Activated CD4-positive, alpha-beta T cell treated with anti-CD3 and anti-CD28 coated beads for 4 hours (primary cell): Measurements from ENCODE around the gene RAF1.
"Not testable (repeated sequence)": the region's sequence is repeated elsewhere in the genome, so short reads cannot be mapped to it uniquely, and the experiment has no call there.

ENCODE experiments used
- DNase-seq, 2 donors: peaks; one replicate each; pipeline ENCODE4 v3.0.0-alpha.2; 2020

The RAF1 gene

GRCh38 chr3:12638105-12638504 is 25.8 kb downstream of the RAF1 start:
- DNase-seq: no peak

- no peak for DNase-seq
Observed at GRCh38 chr3:12633108-12633507, 30.8 kb downstream of the RAF1 start.

- no peak for DNase-seq
Observed at GRCh38 chr3:12632523-12632922, 31.4 kb downstream of the RAF1 start.

GRCh38 chr3:12630843-12631242 is 33.1 kb downstream of the RAF1 start:
- DNase-seq: not testable (repeated sequence)

- DNase-seq: no peak
Observed at GRCh38 chr3:12630292-12630691, 33.6 kb downstream of the RAF1 start.

GRCh38 chr3:12629560-12629959 is 34.4 kb downstream of the RAF1 start:
- DNase-seq: no peak

GRCh38 chr3:12628813-12629212 is 35.1 kb downstream of the RAF1 start:
- DNase-seq: no peak

GRCh38 chr3:12627370-12627769 is 36.5 kb downstream of the RAF1 start:
- DNase-seq: no peak

GRCh38 chr3:12624964-12625363 is 39.0 kb downstream of the RAF1 start:
- not testable (repeated sequence) for DNase-seq

- no peak for DNase-seq
Observed at GRCh38 chr3:12624056-12624455, 39.9 kb downstream of the RAF1 start.

- DNase-seq: no peak
Observed at GRCh38 chr3:12622335-12622734, 41.6 kb downstream of the RAF1 start.

- DNase-seq: no peak
Observed at GRCh38 chr3:12620729-12621128, 43.2 kb downstream of the RAF1 start.

- no peak for DNase-seq
Observed at GRCh38 chr3:12620305-12620704, 43.6 kb downstream of the RAF1 start.

GRCh38 chr3:12618426-12618825 is 45.5 kb downstream of the RAF1 start:
- no peak for DNase-seq

GRCh38 chr3:12615266-12615665 is 48.7 kb downstream of the RAF1 start:
- DNase-seq: no peak

GRCh38 chr3:12613250-12613649 is 50.7 kb downstream of the RAF1 start:
- DNase-seq: peak; percentile 5 to 11

GRCh38 chr3:12612514-12613226 is 51.2 kb downstream of the RAF1 start:
- no peak for DNase-seq

- no peak for DNase-seq
Observed at GRCh38 chr3:12611117-12611516, 52.8 kb downstream of the RAF1 start.

- DNase-seq: no peak
Observed at GRCh38 chr3:12608376-12608775, 55.5 kb downstream of the RAF1 start.

- no peak for DNase-seq
Observed at GRCh38 chr3:12603969-12604368, 59.9 kb downstream of the RAF1 start.

- no peak for DNase-seq
Observed at GRCh38 chr3:12601072-12601471, 62.8 kb downstream of the RAF1 start.

- no peak for DNase-seq
Observed at GRCh38 chr3:12598890-12599289, 65.0 kb downstream of the RAF1 start.

GRCh38 chr3:12593473-12593872 is 70.4 kb downstream of the RAF1 start:
- no peak for DNase-seq

- DNase-seq: no peak
Observed at GRCh38 chr3:12591997-12592715, 71.8 kb downstream of the RAF1 start.

- no peak for DNase-seq
Observed at GRCh38 chr3:12591456-12591855, 72.5 kb downstream of the RAF1 start.
